GM18511 (cell line): ENCODE data around the gene STAT3.
"Not testable (repeated sequence)": the region's sequence is repeated elsewhere in the genome, so short reads cannot be mapped to it uniquely, and the experiment has no call there.

Experiments used
- ATAC-seq: cut with Tn5 transposase; IDR thresholded peaks from one replicate; pipeline ENCODE4 v1.9.1; 2021; ENCODE audit warnings: mild to moderate bottlenecking, moderate library complexity; ENCODE audit not compliant: unreplicated experiment

STAT3 gene

DNA sequence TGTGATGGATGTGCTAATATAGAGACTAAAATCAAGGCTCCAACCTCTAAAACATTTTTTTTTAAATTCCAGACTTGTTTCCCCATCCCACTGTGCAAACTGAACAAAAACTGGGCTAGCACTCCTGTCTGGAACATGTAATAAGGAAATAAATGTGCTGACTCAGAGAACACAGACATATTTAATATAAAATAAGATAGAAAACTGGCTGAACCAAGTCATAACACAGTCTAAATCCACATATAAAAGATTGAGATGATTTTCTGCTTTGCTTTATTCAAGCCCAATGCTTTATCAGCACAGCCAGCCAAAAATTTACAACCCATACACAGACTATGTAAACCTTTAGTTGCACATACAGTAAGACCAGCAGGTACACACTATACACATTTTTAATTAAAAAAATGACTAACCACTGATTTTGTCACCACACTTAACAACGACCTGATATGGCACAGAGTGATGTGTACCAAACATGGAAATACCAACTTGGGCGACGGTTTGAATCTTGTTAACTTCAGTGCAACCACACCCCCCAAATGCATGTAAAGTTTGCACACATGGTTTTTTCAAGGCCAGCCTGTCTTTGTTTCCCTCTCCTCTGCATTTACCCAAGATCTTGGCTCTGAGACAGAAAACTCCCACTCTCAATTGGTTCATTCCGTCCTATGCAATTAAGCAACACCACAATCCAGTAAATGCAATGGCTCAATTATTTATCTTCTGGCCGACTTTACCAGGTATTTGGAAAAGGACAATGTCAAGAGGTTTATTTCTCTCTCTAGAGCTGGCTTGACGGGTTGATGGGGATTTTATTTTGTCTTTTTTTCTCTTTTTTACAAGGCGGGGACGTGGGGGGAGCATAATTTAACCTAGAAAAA, 1.2 kb downstream of the STAT3 start:
- no peak for ATAC-seq

DNA sequence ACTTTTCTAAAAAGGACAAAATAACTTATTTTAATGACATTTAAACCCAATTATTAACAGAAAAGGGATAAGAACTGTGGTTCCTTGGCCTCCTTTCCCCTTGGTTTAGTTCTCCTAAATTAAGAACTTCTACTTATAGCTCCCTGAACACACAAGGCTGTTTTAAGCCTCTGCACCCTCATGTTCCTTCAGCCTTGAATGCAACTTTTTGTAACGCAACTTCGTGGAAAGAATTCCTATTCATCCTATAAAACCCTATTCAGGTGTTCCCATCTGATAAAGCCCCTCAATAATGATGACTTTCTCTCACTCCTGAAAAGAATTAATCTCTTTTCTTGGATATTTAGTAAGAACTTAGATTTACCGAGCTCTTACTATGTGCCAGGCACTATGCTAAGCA, 6.3 kb downstream of the STAT3 start:
- ATAC-seq = no peak

DNA sequence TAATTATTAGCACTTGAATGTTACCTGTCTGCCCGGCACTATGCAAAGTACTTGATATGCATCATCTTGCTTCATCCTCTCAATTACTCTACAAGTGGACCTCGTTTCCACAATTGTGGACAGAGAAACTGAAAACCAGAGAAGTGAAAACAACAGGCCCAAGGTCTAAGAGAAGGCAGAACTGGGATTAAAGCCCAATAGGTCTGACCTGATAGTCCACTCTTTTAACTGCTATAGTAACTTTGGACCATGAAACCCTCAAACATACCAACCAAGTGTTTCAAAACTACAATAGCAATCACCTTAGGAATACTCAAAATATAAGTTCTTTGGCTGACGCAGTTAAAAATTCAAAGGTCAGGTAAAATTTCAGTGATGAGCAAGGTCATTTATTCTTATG, 7.3 kb downstream of the STAT3 start:
- ATAC-seq = no peak

DNA sequence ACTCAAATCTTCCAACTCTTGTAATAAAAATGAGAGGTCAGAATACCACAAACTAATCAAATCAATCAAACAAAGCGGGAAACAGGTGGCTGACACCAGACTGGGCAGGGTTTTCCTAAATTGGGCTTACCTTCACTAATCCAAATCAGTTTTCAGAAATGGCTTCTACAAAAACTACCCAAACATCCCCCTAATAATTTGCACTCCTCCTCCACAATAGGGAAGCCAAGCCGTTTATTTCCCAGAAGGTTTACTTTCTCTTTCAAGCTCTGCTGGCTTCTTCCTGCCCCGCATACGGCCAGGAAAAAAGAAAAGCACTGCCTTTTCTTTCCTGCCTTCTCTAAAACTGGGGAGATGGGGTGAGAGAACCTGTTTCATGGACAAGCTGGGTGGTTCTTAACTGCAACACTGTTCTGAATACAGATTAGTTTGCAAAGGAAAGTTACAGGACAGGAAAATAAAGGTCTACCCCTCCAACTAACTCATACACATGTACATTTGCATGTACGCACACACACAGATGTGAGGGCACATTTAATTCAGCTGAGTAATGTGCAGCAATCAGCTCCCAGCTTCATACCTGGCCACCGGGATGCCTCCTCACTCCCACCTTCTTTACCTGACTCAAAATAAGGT, 9.2 kb downstream of the STAT3 start:
- ATAC-seq = no peak

DNA sequence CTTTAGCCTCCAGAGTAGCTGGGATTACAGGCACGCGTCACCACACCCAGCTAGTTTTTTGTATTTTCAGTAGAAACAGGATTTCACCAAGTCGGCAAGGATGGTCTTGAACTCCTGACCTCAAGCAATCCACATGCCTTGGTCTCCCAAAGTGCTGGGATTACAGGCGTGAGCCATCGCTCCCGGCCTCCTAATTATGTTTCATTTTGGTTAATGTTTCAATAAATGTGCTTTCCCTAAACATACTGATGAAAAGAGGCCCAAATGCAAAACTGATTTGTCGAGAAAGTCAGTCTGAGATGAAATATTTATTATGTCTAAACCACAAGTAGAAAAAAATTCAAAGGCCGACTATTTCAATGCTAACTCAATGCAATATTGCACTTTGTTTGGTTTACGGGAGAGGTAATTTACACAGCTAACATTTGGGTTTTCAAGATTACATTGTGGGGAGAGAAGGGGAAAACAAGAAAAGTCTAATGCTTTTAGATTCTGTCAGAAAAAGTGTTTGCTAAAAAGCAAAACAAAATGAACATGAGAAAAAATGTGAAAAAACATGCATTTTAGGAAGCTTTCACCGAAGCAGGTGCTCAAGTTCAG, 9.8 kb downstream of the STAT3 start:
- ATAC-seq = no peak

DNA sequence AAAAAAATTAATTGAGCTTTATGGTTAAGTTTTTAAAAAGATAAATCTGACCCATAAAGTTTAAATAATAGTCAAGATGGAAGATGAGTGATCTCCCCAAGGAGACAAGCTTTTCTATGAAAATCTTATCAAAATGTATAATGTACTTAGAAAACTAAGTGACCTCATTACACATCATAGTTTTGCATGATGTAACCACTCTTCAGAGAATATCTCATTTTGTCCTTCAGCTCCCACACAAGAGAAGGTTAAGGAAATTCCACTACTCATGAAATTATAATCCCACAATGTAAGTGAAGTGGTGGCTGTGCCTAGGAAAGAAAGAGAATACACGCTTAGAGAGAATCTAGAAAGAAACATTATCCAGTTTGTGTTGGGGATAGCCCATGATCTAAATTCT, 14.3 kb downstream of the STAT3 start:
- ATAC-seq = no peak

DNA sequence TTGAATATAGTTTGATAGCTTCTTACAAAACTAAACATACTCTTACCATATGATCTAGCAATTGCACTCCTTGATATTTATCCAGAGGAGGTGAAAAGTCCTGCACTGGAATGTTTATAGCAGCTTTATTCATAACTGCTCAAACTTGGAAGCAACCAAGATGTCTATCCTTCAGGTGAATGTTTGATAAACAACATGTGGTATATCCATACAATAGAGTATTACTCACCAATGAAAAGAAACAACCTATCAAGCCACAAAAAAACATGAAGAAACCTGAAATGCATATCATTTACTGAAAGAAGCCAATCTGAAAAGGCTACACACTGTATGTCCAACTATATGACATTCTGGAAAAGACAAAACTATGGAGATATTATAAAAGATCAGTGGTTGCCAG, 16.1 kb downstream of the STAT3 start:
- ATAC-seq = no peak

DNA sequence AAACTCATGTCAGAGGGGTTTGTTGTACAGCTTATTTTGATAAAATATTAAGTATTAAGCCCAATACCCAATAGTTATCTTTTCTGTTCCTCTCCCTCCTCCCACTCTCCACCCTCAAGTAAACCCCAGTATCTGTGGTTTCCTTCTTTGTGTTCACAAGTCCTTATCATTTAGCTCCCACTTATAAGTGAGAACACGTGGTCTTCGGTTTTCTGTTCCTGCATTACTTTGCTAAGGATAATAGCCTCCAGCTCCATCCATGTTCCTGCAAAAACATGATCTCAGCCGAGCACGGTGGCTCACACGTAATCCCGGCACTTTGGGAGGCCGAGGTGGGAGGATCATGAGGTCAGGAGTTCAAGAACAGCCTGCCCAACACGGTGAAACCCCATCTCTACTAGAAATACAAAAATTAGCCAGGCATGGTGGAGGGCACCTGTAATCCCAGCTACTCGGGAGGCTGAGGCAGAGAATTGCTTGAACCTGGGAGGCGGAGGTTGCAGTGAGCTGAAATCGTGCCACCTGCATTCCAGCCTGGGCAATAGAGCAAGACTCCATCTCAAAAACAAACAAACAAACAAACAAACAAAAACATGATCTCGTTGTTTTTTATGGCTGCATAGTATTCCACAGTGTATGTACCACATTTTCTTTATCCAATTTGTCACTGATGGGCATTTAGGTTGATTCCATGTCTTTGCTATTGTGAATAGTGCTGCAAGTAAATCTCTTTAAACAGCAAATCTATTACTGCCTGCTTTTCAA, 19.3 kb downstream of the STAT3 start:
- ATAC-seq = not testable (repeated sequence)

DNA sequence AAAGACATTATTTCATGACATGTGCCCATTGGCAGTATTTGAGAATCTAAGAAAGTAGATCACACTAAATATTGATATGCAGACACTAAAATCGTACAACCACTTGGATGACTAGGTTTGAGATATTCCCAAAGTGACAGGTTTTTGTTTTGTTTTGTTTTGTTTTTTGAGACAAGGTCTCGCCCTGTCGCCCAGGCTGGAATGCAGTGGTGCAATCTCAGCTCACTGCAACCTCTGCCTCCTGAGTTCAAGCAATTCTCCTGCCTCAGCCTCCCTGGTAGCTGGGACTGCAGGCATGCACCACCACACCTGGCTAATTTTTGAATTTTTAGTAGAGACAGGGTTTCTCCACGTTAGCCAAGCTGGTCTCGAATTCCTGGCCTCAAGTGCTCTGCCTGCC, 19.9 kb downstream of the STAT3 start:
- not testable (repeated sequence) for ATAC-seq

DNA sequence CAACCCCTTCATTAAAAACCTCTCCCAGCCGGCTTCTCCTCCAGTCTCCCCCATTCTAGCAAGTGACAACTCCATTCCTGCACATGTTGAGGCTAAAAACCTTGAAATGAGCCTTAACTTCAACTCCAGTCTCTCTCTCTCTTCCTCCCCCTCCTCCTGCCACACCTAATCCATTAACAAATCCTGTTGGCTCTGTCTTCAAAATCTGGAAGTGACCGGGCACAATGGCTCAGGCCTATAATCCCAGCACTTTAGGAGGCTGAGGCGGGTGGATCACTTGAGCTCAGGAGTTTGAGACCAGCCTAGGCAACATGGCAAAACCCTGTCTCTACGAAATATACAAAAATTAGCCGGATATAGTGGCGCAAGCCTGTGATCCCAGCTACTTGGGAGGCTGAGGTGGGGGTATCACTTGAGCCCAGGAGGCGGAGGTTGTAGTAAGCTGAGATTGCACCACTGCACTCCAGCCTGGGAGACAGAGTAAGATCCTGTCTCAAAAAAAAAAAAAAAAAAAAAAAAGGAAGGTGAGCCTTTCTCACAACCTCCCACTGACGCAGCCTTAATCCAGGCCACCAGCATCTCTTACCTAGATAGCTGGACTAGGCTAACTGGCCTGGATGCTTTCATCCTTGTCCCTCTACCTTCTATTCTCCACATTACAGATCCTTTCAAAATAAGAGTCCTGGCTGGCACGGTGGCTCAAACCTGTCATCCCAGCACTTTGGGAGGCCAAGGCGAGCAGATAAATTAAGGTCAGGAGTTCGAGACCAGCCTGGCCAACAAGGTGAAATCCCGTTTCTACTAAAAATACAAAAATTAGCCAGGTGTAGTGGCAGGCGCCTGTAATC, 21.8 kb downstream of the STAT3 start:
- ATAC-seq = not testable (repeated sequence)

DNA sequence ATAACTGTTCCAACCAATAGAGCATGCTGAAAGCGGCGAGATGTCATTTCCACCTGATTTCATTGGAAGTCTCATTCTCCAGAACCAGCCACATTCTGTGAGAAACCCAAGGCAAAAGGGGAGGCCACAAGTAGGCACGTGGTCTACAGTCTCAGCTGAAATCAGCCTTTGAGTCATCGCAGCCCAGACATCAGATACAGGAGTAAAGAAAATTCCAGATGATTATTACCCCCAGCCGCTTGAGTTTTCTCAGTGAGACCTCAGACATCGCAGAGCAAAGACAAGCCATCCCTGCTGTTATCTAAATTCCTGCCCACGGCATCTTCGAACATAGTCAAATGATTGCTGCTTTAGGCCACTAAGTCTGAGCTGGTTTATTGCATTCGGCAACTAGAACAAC, 23.1 kb downstream of the STAT3 start:
- ATAC-seq = no peak

DNA sequence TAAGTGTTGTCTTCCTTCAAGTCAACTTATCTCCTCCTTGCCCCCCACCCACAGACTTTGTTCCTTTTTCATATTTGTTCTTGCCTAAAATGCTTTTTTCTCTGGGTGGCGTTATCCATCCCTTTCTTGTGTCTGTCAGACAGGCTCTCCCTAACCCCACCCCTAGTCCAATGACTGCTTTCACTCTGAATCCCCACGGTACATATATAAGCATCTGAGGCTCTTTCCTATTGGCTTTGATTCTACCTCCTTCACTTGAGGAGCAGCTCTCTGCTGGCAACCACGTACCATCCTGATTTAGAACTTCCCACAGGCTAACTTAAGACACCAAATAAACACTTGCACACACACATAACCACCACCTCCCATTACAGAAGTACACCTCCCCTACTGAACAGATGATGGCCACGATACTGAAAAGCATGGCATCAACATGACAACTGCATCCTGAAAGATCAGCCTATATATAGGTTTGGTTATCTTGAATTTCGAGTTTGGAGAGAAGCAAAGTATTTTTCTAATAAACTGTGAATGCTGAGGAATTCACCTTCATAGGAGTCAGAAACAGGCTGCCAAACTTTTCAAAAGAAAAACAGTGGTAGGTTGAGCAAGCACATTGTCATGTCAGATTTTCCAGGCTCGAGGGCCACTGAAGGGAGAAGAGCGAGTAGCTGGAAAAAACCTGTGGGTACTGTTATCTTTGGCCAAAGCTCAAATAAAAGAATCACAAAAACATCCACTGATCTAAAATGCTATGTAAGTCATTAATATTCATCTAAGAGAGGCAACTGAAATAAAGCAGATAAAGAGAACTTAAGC, 24.3 kb downstream of the STAT3 start:
- no peak for ATAC-seq

DNA sequence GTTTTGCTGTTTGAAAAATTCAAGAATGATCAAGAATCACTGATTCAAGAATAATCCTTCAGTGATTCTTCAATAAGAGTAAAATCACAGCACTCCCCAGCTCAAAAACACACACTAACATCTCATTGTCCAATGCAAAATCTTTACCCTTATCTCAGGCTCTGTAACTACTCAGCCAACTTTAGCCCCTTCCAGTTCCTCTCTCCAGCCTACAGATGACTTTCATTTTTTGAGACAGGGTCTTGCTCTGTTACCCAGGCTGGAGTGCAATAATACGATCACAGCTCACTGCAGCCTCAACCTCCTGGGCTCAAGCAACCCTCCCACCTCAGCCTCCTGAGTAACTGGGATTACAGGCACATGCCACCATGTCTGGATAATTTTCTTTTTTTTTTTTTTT, 25.0 kb downstream of the STAT3 start:
- ATAC-seq = no peak

DNA sequence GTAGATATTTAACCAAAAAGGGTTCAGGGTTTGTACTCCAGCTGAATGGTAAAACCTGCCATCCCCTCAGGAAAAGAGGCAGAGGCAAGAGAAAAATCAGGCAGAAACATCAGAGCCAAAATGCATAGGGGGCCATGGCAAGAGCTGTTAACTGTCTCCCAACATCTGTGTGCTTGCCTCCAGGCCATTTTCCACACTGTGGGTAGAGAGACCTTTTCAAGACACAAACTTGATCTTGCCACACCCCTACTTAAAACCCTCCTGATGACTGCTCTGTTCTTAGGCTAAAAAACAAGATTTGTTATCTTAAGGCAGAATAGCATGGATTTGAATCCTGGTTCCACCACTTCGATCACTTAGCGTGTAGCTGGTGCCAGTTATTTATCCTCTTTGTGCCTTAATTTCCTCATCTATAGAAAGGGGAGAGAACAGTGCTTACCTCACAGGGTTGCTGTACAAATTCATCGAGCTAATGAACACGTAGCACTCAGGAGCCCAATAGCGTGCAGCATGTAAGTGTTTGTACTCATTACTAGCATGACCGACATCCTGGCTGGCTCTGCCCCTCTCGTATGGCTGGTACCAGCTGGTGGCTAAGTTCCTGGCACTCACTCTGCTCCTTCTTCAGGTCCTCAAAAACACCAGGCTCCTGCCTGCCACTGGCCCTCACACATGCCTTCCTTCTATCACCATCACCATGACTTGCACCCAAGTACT, 25.8 kb downstream of the STAT3 start:
- ATAC-seq = no peak

DNA sequence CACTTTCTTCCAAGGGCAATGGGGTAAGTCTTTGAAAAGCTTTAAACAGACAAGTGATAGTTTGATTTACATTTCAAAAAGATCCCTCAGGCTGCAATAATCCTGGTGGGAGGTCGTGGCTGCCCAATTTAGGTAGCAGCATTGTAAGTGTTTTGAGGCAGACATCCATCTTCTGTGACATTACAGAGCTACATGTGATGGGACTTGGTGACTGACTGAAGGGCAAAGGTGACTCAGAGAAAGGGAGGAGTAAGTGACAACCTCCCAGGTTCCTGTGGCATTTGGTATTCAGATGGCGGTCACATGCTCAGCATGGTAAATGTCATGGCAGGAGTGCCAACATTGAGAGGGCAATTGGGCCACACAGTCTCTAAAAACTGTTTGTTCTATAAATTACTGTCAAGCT, 26.5 kb downstream of the STAT3 start:
- ATAC-seq = no peak

DNA sequence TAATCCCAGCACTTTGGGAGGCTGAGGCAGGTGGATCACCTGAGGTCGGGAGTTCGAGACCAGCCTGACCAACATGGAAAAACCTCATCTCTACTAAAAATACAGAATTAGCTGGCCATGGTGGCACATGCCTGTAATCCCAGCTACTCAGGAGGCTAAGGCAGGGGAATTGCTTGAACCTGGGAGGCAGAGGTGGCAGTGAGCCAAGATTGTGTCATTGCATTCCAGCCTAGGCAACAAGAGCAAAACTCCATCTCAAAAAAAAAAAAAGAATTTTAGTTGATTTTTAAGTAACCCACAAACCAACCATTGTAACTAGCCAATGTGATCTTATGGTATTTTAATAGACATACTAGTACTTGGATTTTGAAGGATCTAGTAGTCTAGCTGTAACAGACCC, 27.9 kb downstream of the STAT3 start:
- not testable (repeated sequence) for ATAC-seq

DNA sequence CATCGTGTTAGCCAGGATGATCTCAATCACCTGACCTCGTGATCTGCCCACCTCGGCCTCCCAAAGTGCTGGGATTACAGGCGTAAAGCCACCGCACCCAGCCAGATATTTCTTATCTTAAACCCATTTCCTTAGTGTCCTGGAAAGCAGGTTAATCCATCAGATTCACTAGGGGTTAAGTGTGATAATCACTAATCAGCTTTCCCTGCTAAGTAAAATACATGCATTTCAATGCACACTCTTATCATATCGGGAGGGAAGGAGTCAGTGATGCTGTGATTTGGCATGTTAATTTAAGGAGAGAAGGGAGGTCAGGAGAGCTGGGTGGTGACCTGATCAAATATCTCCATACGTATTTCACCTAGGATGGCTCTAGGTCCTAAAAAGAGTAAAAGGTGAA, 29.1 kb downstream of the STAT3 start:
- ATAC-seq = no peak

DNA sequence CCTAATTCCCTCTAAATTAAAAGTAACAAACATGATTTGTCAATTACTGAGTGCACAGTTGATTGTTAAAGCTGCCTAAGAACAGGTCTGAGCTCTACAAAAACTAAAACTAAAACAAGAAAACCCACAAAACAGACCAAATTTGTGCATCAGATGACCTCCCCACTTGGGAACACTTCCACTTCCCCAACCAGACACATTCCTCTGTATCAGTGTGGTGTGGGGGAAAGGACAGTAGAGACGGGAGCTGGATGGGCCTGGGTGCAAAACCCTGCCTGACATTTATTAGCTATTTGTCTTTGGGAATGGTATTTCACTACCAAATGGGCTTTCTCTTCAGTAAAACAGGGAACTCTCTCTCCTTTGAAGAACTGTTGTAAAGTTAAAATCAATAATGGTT, 29.8 kb downstream of the STAT3 start:
- ATAC-seq = no peak
